Suprapubic skin (tissue), 3 donors: Measurements from ENCODE around the gene NRXN3.

ENCODE experiments used
- POLR2A ChIP-seq, 2 donors: fragments of 450-650 bp; IDR thresholded peaks; one replicate each; pipeline ENCODE4 v1.6.1; 2017; ENCODE audit warnings: antibody characterized with exemption in 2 of 2, mild to moderate bottlenecking in 2 of 2, moderate library complexity in 2 of 2
- TF ChIP-seq, protein P1 (sequence below), 2 donors: fragments of 200-600 bp in 1 of 2; fragments of 450-650 bp in 1 of 2; sonication (generic) in 1 of 2; IDR thresholded peaks; one replicate each; pipeline ENCODE4 v1.5.1; 2016 to 2019; ENCODE audit warnings: antibody characterized with exemption in 2 of 2, mild to moderate bottlenecking in 1 of 2, moderate library complexity in 1 of 2

DNA sequence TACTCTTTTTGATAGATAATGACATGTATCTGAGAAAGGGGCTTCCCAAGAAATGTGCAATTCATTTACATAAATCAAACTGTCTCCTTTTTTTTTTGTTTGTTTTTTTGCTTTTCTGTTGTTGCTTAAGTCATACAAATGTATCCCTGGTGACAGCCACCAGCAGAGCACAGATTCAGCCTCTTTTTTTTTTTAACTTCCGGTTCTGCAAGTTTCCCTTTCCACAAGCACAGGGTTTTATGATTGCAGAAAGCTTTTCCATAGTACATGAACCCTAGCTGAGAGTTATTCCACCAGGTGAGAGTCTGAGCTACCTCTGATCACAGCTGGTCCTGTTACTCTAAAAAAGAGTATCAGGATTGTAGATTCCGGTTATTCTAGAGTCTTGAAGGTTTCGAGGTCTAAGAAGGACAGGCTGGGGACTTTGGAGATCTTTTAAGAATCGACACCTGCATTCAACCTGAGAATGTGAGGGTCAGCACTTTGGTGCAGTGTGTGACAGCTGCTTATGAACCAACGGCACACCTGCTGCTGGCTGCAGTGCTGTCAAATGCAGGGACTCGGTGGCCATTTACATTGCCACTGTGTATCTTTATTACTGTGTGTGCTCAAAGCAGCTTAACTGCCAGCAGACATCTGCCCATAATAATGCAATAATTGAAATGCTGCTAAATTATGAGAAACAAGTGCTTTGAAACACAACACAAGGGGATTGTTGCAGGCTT, 551.7 kb downstream of the NRXN3 start:
- TF ChIP-seq, protein P1, sequence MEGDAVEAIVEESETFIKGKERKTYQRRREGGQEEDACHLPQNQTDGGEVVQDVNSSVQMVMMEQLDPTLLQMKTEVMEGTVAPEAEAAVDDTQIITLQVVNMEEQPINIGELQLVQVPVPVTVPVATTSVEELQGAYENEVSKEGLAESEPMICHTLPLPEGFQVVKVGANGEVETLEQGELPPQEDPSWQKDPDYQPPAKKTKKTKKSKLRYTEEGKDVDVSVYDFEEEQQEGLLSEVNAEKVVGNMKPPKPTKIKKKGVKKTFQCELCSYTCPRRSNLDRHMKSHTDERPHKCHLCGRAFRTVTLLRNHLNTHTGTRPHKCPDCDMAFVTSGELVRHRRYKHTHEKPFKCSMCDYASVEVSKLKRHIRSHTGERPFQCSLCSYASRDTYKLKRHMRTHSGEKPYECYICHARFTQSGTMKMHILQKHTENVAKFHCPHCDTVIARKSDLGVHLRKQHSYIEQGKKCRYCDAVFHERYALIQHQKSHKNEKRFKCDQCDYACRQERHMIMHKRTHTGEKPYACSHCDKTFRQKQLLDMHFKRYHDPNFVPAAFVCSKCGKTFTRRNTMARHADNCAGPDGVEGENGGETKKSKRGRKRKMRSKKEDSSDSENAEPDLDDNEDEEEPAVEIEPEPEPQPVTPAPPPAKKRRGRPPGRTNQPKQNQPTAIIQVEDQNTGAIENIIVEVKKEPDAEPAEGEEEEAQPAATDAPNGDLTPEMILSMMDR (IDR thresholded peaks at IDR 0.05): no peak
- no peak for TF ChIP-seq POLR2A (IDR thresholded peaks at IDR 0.05)
